Thoracic aorta (tissue), 2 donors: ENCODE results near the gene TIA1. TPM values are rescaled to one million over a fixed set of nuclear protein-coding genes. Genes with fewer than 3 reads are reported as not detected.

Experiments used
- ATAC-seq: fragments of 150-250 bp; one replicate; pipeline ENCODE4 v1.8.0; 2017; ENCODE audit warnings: low read depth; ENCODE audit not compliant: insufficient number of reproducible peaks, low FRiP score
- DNase-seq: peaks from one replicate; pipeline ENCODE4 v3.0.0-alpha.2; 2020; ENCODE audit warnings: low spot score
- H3K27ac ChIP-seq, 2 donors: fragments of 200-600 bp; sonication (generic); 1 replicate in 1 of 2; 2 replicates in 1 of 2; pipeline ENCODE4 v1.5.1; 2016; ENCODE audit warnings: mild to moderate bottlenecking in 2 of 2, moderate library complexity in 2 of 2
- H3K27me3 ChIP-seq: fragments of 200-600 bp; sonication (generic); replicated peaks from 2 replicates; pipeline ENCODE4 v1.6.0; 2016; ENCODE audit warnings: mild to moderate bottlenecking; ENCODE audit not compliant: insufficient read depth
- H3K36me3 ChIP-seq: fragments of 200-600 bp; sonication (generic); one replicate; pipeline ENCODE4 v1.5.1; 2016
- H3K4me1 ChIP-seq, 2 donors: fragments of 200-600 bp; sonication (generic); 1 replicate in 1 of 2; 2 replicates in 1 of 2; pipeline versions ENCODE4 v1.5.1 to v1.6.0; 2016; ENCODE audit warnings: low read depth in 2 of 2, mild to moderate bottlenecking in 1 of 2; ENCODE audit not compliant: control insufficient read depth in 1 of 2
- H3K4me3 ChIP-seq: fragments of 200-600 bp; sonication (generic); 2 replicates; pipeline ENCODE4 v1.5.1; 2016; ENCODE audit warnings: mild to moderate bottlenecking
- H3K9me3 ChIP-seq: fragments of 200-600 bp; sonication (generic); 2 replicates; pipeline ENCODE4 v1.5.1; 2016
- CTCF ChIP-seq: fragments of 200-600 bp; sonication (generic); IDR thresholded peaks from one replicate; pipeline ENCODE4 v1.5.1; 2019; ENCODE audit warnings: antibody characterized with exemption
- total RNA-seq, 2 donors: library from RNA; depleted of rRNA; stranded (reverse); fragments of >200 nt; gene quantifications; one replicate each; pipeline versions ENCODE4 v1.1.0 to v1.2.3, GENCODE V29; 2016

TIA1 gene
- total RNA-seq, 2 donors from 2014 or later = 56.7 to 127 TPM

- H3K4me3 ChIP-seq = no peak overlapping the region
- no peak for ATAC-seq
- no peaks in the 10 kb centered on the region for H3K27me3 ChIP-seq
- no peaks in the 10 kb centered on the region for H3K9me3 ChIP-seq
- H3K36me3 ChIP-seq = no peaks in the 10 kb centered on the region
- TF ChIP-seq CTCF = no peak
- DNase-seq = no peak
- no peak overlapping the region for H3K27ac ChIP-seq
- H3K4me1 ChIP-seq = peaks cover 9 to 10% of the 10 kb centered on the region in 2 donors
These were observed 2.0 kb upstream of the TIA1 start for GRCh38 chr2:70250434-70250833.

GRCh38 chr2:70247364-70248180 lies 856 bp downstream of the TIA1 start:
- ATAC-seq (no peak), DNase-seq (no peak)
- no peak for TF ChIP-seq CTCF
- Histone ChIP-seq H3K27ac (peak overlapping the region; percentile 95 to 96), H3K36me3 (no peaks in the 10 kb centered on the region), H3K4me1 (peaks cover 21 to 33% of the 10 kb centered on the region in 2 donors), H3K9me3 (no peaks in the 10 kb centered on the region), H3K27me3 (no peaks in the 10 kb centered on the region), H3K4me3 (peak overlapping the region; percentile 92)

GRCh38 chr2:70243806-70244584 lies 4.4 kb downstream of the TIA1 start:
- no peaks in the 10 kb centered on the region for H3K36me3 ChIP-seq
- no peaks in the 10 kb centered on the region for H3K27me3 ChIP-seq
- H3K9me3 ChIP-seq = no peaks in the 10 kb centered on the region
- no peak overlapping the region for H3K27ac ChIP-seq
- TF ChIP-seq CTCF = no peak
- H3K4me1 ChIP-seq = peaks cover 24 to 44% of the 10 kb centered on the region in 2 donors
- H3K4me3 ChIP-seq = no peak overlapping the region
- DNase-seq (no peak), ATAC-seq (no peak)

GRCh38 chr2:70242552-70242951 lies 5.9 kb downstream of the TIA1 start:
- no peak for ATAC-seq
- Histone ChIP-seq H3K9me3 (no peaks in the 10 kb centered on the region), H3K4me3 (no peak overlapping the region), H3K27me3 (no peaks in the 10 kb centered on the region), H3K4me1 (peaks cover 24 to 44% of the 10 kb centered on the region in 2 donors), H3K27ac (no peak overlapping the region), H3K36me3 (no peaks in the 10 kb centered on the region)
- no peak for DNase-seq
- no peak for TF ChIP-seq CTCF

- DNase-seq (no peak), ATAC-seq (no peak)
- H3K36me3 ChIP-seq = no peaks in the 10 kb centered on the region
- H3K27me3 ChIP-seq = no peaks in the 10 kb centered on the region
- no peak overlapping the region for H3K27ac ChIP-seq
- no peak overlapping the region for H3K4me3 ChIP-seq
- TF ChIP-seq CTCF = no peak
- H3K9me3 ChIP-seq = no peaks in the 10 kb centered on the region
- peaks cover 19 to 40% of the 10 kb centered on the region in 2 donors for H3K4me1 ChIP-seq
These were observed 7.1 kb downstream of the TIA1 start for GRCh38 chr2:70241340-70241739.
